H9 (cell line): ENCODE data around the gene GNA12. TPM values are rescaled to one million over a fixed set of nuclear protein-coding genes. Genes with fewer than 3 reads are reported as not detected.

Experiments used
- DNase-seq: peaks from one replicate; pipeline ENCODE4 v3.0.0-alpha.2; 2017
- H2AFZ ChIP-seq: one replicate; pipeline ENCODE4 v1.6.1; 2013; ENCODE audit warnings: mild to moderate bottlenecking, low read length, control low read depth, moderate library complexity
- H2AK5ac ChIP-seq: 2 replicates; pipeline ENCODE4 v1.6.1; 2013; ENCODE audit warnings: low read length, control low read depth, mixed read lengths; ENCODE audit not compliant: insufficient read length
- H2BK120ac ChIP-seq: one replicate; pipeline ENCODE4 v1.6.1; 2013; ENCODE audit warnings: low read depth, mild to moderate bottlenecking, low read length, control low read depth, inconsistent platforms; ENCODE audit not compliant: poor library complexity, severe bottlenecking
- H2BK12ac ChIP-seq: 2 replicates; pipeline ENCODE4 v1.6.1; 2013; ENCODE audit warnings: low read length, control low read depth, mixed read lengths, low read depth; ENCODE audit not compliant: insufficient read length
- H2BK15ac ChIP-seq: 2 replicates; pipeline ENCODE4 v1.6.1; 2013; ENCODE audit warnings: low read depth, low read length, control low read depth
- H2BK20ac ChIP-seq: one replicate; pipeline ENCODE4 v1.6.1; 2013; ENCODE audit warnings: low read depth, mild to moderate bottlenecking, low read length, control low read depth, inconsistent platforms; ENCODE audit not compliant: poor library complexity, severe bottlenecking
- H2BK5ac ChIP-seq: 2 replicates; pipeline ENCODE4 v1.6.1; 2013; ENCODE audit warnings: low read length, control low read depth, mixed read lengths; ENCODE audit not compliant: insufficient read length
- H3K14ac ChIP-seq: 2 replicates; pipeline ENCODE4 v1.6.1; 2013; ENCODE audit warnings: low read length, control low read depth; ENCODE audit not compliant: insufficient read depth
- H3K18ac ChIP-seq: 2 replicates; pipeline ENCODE4 v1.6.1; 2013; ENCODE audit warnings: low read depth, mild to moderate bottlenecking, mixed read lengths, low read length, control low read depth; ENCODE audit not compliant: insufficient read length
- H3K23ac ChIP-seq: 2 replicates; pipeline ENCODE4 v1.6.1; 2013; ENCODE audit warnings: low read length, control low read depth, mixed read lengths, low read depth; ENCODE audit not compliant: insufficient read length
- H3K23me2 ChIP-seq: 2 replicates; pipeline ENCODE4 v1.6.1; 2013; ENCODE audit warnings: low read depth, mild to moderate bottlenecking, mixed read lengths, low read length, control low read depth; ENCODE audit not compliant: insufficient read length, poor library complexity, severe bottlenecking
- H3K27ac ChIP-seq: 2 replicates; pipeline ENCODE4 v1.5.1; 2013; ENCODE audit warnings: low read length, control low read depth, mixed read lengths, low read depth; ENCODE audit not compliant: insufficient read length
- H3K27me3 ChIP-seq: 2 replicates; pipeline ENCODE4 v1.6.1; 2013; ENCODE audit warnings: low read length, control low read depth, inconsistent platforms; ENCODE audit not compliant: insufficient read depth
- H3K4ac ChIP-seq: 2 replicates; pipeline ENCODE4 v1.6.1; 2013; ENCODE audit warnings: low read depth, mild to moderate bottlenecking, control low read depth, inconsistent platforms, low read length, moderate library complexity
- H3K4me1 ChIP-seq: 2 replicates; pipeline ENCODE4 v1.6.1; 2013; ENCODE audit warnings: low read length, control low read depth, inconsistent platforms; ENCODE audit not compliant: insufficient read depth
- H3K4me2 ChIP-seq: 2 replicates; pipeline ENCODE4 v1.6.1; 2013; ENCODE audit warnings: low read length, control low read depth, mixed read lengths; ENCODE audit not compliant: insufficient read length, insufficient read depth
- H3K56ac ChIP-seq: 2 replicates; pipeline ENCODE4 v1.6.1; 2013; ENCODE audit warnings: low read depth, mild to moderate bottlenecking, mixed read lengths, low read length, control low read depth; ENCODE audit not compliant: insufficient read length
- H3K79me1 ChIP-seq: 2 replicates; pipeline ENCODE4 v1.6.1; 2013; ENCODE audit warnings: low read depth, mild to moderate bottlenecking, moderate library complexity, low read length, control low read depth, inconsistent platforms; ENCODE audit not compliant: insufficient read depth, poor library complexity, severe bottlenecking
- H3K79me2 ChIP-seq: 2 replicates; pipeline ENCODE4 v1.6.1; 2013; ENCODE audit warnings: low read length, control low read depth, inconsistent platforms; ENCODE audit not compliant: insufficient read depth
- H3K9ac ChIP-seq: 2 replicates; pipeline ENCODE4 v1.6.1; 2013; ENCODE audit warnings: low read length, control low read depth, mixed read lengths; ENCODE audit not compliant: insufficient read length; ENCODE audit errors: extremely low read depth
- H3K9me3 ChIP-seq: one replicate; pipeline ENCODE4 v1.6.1; 2013; ENCODE audit warnings: low read depth, low read length, inconsistent platforms; ENCODE audit not compliant: control insufficient read depth
- H3T11ph ChIP-seq: one replicate; pipeline ENCODE4 v1.6.1; 2013; ENCODE audit warnings: mild to moderate bottlenecking, low read length, control low read depth, inconsistent platforms
- H4K20me1 ChIP-seq: one replicate; pipeline ENCODE4 v1.6.1; 2013; ENCODE audit not compliant: control insufficient read depth, insufficient read length, insufficient read depth
- H4K5ac ChIP-seq: 2 replicates; pipeline ENCODE4 v1.6.1; 2013; ENCODE audit warnings: low read depth, mild to moderate bottlenecking, mixed read lengths, low read length, control low read depth; ENCODE audit not compliant: insufficient read length
- H4K8ac ChIP-seq: replicated peaks from 2 replicates; pipeline ENCODE4 v1.6.1; 2013; ENCODE audit warnings: low read length, control low read depth, mixed read lengths, low read depth; ENCODE audit not compliant: insufficient read length
- H4K91ac ChIP-seq: 2 replicates; pipeline ENCODE4 v1.6.1; 2013; ENCODE audit warnings: low read depth, mild to moderate bottlenecking, moderate library complexity, mixed read lengths, low read length, control low read depth; ENCODE audit not compliant: insufficient read length
- H3K27ac Mint-ChIP-seq, 3 experiments: 2 replicates in 2 of 3; 3 replicates in 1 of 3; pipeline ENCODE4 v1.8.0; 2020 to 2021; ENCODE audit warnings: mixed read lengths in 3 of 3, mild to moderate bottlenecking in 1 of 3, moderate library complexity in 1 of 3
- H3K27me3 Mint-ChIP-seq: 2 replicates; pipeline ENCODE4 v1.8.0; 2021; ENCODE audit warnings: low read depth, mild to moderate bottlenecking, moderate library complexity, mixed read lengths
- H3K36me3 Mint-ChIP-seq, 3 experiments: 2 replicates in 2 of 3; 3 replicates in 1 of 3; pipeline ENCODE4 v1.8.0; 2020 to 2021; ENCODE audit warnings: low read depth in 3 of 3, mixed read lengths in 3 of 3; ENCODE audit not compliant: insufficient read depth in 1 of 3
- H3K4me1 Mint-ChIP-seq, 2 experiments: 2 replicates each; pipeline ENCODE4 v1.8.0; 2020; ENCODE audit warnings: mixed read lengths in 2 of 2
- H3K4me3 Mint-ChIP-seq, 2 experiments: 2 replicates in 1 of 2; 3 replicates in 1 of 2; pipeline ENCODE4 v1.8.0; 2020 to 2021; ENCODE audit warnings: mild to moderate bottlenecking in 2 of 2, mixed read lengths in 2 of 2, moderate library complexity in 1 of 2
- H3K9me3 Mint-ChIP-seq, 2 experiments: 2 replicates in 1 of 2; 3 replicates in 1 of 2; pipeline ENCODE4 v1.8.0; 2020; ENCODE audit warnings: mild to moderate bottlenecking in 2 of 2, mixed read lengths in 2 of 2, moderate library complexity in 1 of 2
- WGBS: extraction: QIAGEN DNeasy Blood & Tissue Kit; methylation state at CpG from one replicate; pipeline ENCODE4 v1.1.7; 2013; ENCODE audit warnings: missing lambda C conversion rate, low lambda C conversion rate, mixed read lengths; ENCODE audit not compliant: insufficient read length; ENCODE audit errors: extremely low coverage; 5-methylcytosine and 5-hydroxymethylcytosine counted together
- total RNA-seq: library from RNA; stranded (reverse); gene quantifications from 2 replicates; pipeline ENCODE4 v1.2.1, GENCODE V29; 2021
- TF ChIP-seq, protein P1 (sequence below): fragments of 200-600 bp; sonication (generic); conservative IDR thresholded peaks from 3 replicates; pipeline ENCODE4 v1.8.0; 2021; ENCODE audit warnings: antibody characterized with exemption, mild to moderate bottlenecking

Gene GNA12
- total RNA-seq, 1 experiment from 2014 or later: 60.2 TPM

- Histone ChIP-seq H3K27ac (no peak overlapping the region), H4K5ac (no peak overlapping the region), H3K4me1 (no peaks in the 10 kb centered on the region), H3K9ac (no peak overlapping the region), H4K20me1 (no peaks in the 10 kb centered on the region), H2AK5ac (no peak overlapping the region), H2BK120ac (no peak overlapping the region), H4K8ac (no peak overlapping the region), H3K18ac (no peak overlapping the region), H2BK5ac (no peak overlapping the region), H3K79me2 (no peaks in the 10 kb centered on the region), H3K56ac (no peak overlapping the region), H3K14ac (no peak overlapping the region), H2BK12ac (no peak overlapping the region), H3K27me3 (no peaks in the 10 kb centered on the region), H3K23ac (no peak overlapping the region), H2BK15ac (no peak overlapping the region), H2BK20ac (no peak overlapping the region), H3K4me2 (no peak overlapping the region), H3T11ph (no peak overlapping the region), H3K4ac (no peak overlapping the region), H2AFZ (no peak overlapping the region), H4K91ac (no peak overlapping the region), H3K9me3 (no peaks in the 10 kb centered on the region), H3K23me2 (peaks cover 4% of the 10 kb centered on the region), H3K79me1 (no peaks in the 10 kb centered on the region)
- Mint-ChIP-seq H3K4me3 (no peak overlapping the region), H3K9me3 (no peaks in the 10 kb centered on the region; a peak in 1 of 5 replicates), H3K36me3 (no peaks in the 10 kb centered on the region; a peak in 1 of 7 replicates), H3K4me1 (no peaks in the 10 kb centered on the region), H3K27ac (no peak overlapping the region), H3K27me3 (no peaks in the 10 kb centered on the region)
- TF ChIP-seq, protein P1, sequence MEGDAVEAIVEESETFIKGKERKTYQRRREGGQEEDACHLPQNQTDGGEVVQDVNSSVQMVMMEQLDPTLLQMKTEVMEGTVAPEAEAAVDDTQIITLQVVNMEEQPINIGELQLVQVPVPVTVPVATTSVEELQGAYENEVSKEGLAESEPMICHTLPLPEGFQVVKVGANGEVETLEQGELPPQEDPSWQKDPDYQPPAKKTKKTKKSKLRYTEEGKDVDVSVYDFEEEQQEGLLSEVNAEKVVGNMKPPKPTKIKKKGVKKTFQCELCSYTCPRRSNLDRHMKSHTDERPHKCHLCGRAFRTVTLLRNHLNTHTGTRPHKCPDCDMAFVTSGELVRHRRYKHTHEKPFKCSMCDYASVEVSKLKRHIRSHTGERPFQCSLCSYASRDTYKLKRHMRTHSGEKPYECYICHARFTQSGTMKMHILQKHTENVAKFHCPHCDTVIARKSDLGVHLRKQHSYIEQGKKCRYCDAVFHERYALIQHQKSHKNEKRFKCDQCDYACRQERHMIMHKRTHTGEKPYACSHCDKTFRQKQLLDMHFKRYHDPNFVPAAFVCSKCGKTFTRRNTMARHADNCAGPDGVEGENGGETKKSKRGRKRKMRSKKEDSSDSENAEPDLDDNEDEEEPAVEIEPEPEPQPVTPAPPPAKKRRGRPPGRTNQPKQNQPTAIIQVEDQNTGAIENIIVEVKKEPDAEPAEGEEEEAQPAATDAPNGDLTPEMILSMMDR: no peak
- no CpG with 5 or more reads among the region's 2 CpGs for WGBS
- DNase-seq: no peak
Observed at GRCh38 chr7:2851497-2851896, 7.4 kb upstream of the GNA12 start.
